Activated CD8-positive, alpha-beta memory T cell treated with anti-CD3 and anti-CD28 coated beads, Interleukin-2, amount 10 ng/mL, durations not matched to agents 7 days and 5 days (primary cell): ENCODE measurements around the gene GMCL1. TPM values are rescaled to one million over a fixed set of nuclear protein-coding genes. Genes with fewer than 3 reads are reported as not detected.
"Not testable (repeated sequence)": the region's sequence is repeated elsewhere in the genome, so short reads cannot be mapped to it uniquely, and the experiment has no call there.

Experiments
- ATAC-seq: fragments of 150-1000 bp; cut with Tn5 transposase; one replicate; pipeline ENCODE4 v1.10.0; 2021; ENCODE audit warnings: moderate library complexity
- CTCF ChIA-PET: fragments of 350-600 bp; sonication (Branson Sonifier 250); formaldehyde crosslinking; loops from one replicate; lab custom pipeline; 2021; ENCODE audit warnings: antibody characterized with exemption; lab: Charles Lee
- DNase-seq: peaks from one replicate; pipeline ENCODE4 v3.0.0-alpha.2; 2020
- H3K27ac Mint-ChIP-seq: one replicate; pipeline ENCODE4 v1.8.0; 2021; ENCODE audit warnings: mild to moderate bottlenecking, mixed read lengths
- H3K27me3 Mint-ChIP-seq: one replicate; pipeline ENCODE4 v1.8.0; 2021; ENCODE audit warnings: mixed read lengths
- H3K36me3 Mint-ChIP-seq: one replicate; pipeline ENCODE4 v1.8.0; 2021; ENCODE audit warnings: mild to moderate bottlenecking, mixed read lengths
- H3K4me1 Mint-ChIP-seq: one replicate; pipeline ENCODE4 v1.8.0; 2021; ENCODE audit warnings: mixed read lengths
- H3K4me3 Mint-ChIP-seq: one replicate; pipeline ENCODE4 v1.8.0; 2021; ENCODE audit warnings: mild to moderate bottlenecking, moderate library complexity, mixed read lengths
- H3K9me3 Mint-ChIP-seq: one replicate; pipeline ENCODE4 v1.8.0; 2022; ENCODE audit warnings: low read depth, mixed read lengths
- total RNA-seq, 2 experiments: library from RNA; stranded (reverse); gene quantifications; one replicate each; pipeline ENCODE4 v1.2.3, GENCODE V29; 2021

GMCL1 gene
- total RNA-seq, 2 experiments from 2014 or later, result 26.5 to 32.6 TPM

- Mint-ChIP-seq H3K9me3 (no peaks in the 10 kb centered on the region), H3K36me3 (peaks cover 6% of the 10 kb centered on the region), H3K4me1 (peaks cover 10% of the 10 kb centered on the region), H3K4me3 (no peak overlapping the region), H3K27ac (no peak overlapping the region), H3K27me3 (no peaks in the 10 kb centered on the region)
- no peak for DNase-seq
- ATAC-seq, result no peak
- CTCF ChIA-PET, result interaction anchor here (1.1 kb wide), 1 partner anchor 12 kb away, joined by 7 read pairs; no protein-coding TSS in a partner anchor
Measured at GRCh38 chr2:69797235-69797634, 32.2 kb upstream of the GMCL1 start.

GRCh38 chr2:69797836-69798289 lies 31.6 kb upstream of the GMCL1 start:
- H3K27ac Mint-ChIP-seq, result no peak overlapping the region
- peaks cover 10% of the 10 kb centered on the region for H3K4me1 Mint-ChIP-seq
- CTCF ChIA-PET, result no interaction called here
- H3K9me3 Mint-ChIP-seq, result no peaks in the 10 kb centered on the region
- H3K4me3 Mint-ChIP-seq, result no peak overlapping the region
- H3K36me3 Mint-ChIP-seq, result peaks cover 6% of the 10 kb centered on the region
- ATAC-seq, result no peak
- no peak for DNase-seq
- no peaks in the 10 kb centered on the region for H3K27me3 Mint-ChIP-seq

- peak; percentile 16 for ATAC-seq
- H3K4me1 Mint-ChIP-seq, result peaks cover 12% of the 10 kb centered on the region
- peaks cover 9% of the 10 kb centered on the region for H3K36me3 Mint-ChIP-seq
- peak overlapping the region; percentile 37 for H3K4me3 Mint-ChIP-seq
- DNase-seq, result no peak
- no peaks in the 10 kb centered on the region for H3K27me3 Mint-ChIP-seq
- CTCF ChIA-PET, result interaction anchor here (1.2 to 3.4 kb wide), 3 partner anchors 8 to 233 kb away, joined by 3 to 21 read pairs (median 4); no protein-coding TSS in a partner anchor
- no peak overlapping the region for H3K27ac Mint-ChIP-seq
- H3K9me3 Mint-ChIP-seq, result no peaks in the 10 kb centered on the region
Measured at GRCh38 chr2:69798290-69798908, 31.1 kb upstream of the GMCL1 start.

- peaks cover 15% of the 10 kb centered on the region for H3K4me1 Mint-ChIP-seq
- H3K9me3 Mint-ChIP-seq, result no peaks in the 10 kb centered on the region
- no peak overlapping the region for H3K27ac Mint-ChIP-seq
- H3K27me3 Mint-ChIP-seq, result no peaks in the 10 kb centered on the region
- DNase-seq (no peak), ATAC-seq (no peak)
- peak overlapping the region; percentile 37 for H3K4me3 Mint-ChIP-seq
- CTCF ChIA-PET, result interaction anchor here (0.5 to 3.4 kb wide), 6 partner anchors 9 to 234 kb away, joined by 3 to 21 read pairs (median 4); no protein-coding TSS in a partner anchor
- peaks cover 11% of the 10 kb centered on the region for H3K36me3 Mint-ChIP-seq
Measured at GRCh38 chr2:69798909-69799526, 30.4 kb upstream of the GMCL1 start.

DNA sequence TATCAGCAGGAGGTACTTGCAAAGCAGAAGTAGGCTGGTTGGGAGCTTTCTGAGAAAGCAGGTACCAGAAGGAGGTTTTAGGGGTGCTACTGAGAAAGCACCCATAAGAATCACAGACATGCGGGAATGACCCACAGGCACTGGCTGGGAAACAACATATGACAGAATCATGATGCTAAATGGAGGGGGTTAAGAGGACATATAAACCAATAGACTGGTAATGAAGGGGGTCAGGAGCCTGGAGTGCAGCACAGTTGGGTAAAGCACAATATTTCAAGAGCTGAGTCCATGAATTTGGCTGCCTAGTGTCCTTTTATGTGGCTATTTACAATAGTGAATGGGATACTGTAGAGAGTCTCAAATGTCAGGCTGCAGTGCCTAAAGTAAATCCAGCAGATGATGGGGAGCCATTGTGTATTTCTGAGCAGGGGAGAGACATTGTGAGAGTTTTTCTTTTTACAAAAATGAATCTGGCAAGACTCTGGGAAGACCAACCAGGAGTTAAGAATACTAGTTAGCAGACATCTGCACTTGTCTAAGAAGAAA lies 27.6 kb upstream of the GMCL1 start:
- no peak for DNase-seq

GRCh38 chr2:69802781-69803367 lies 26.6 kb upstream of the GMCL1 start:
- peaks cover 19% of the 10 kb centered on the region for H3K36me3 Mint-ChIP-seq
- H3K4me3 Mint-ChIP-seq, ATAC-seq, H3K9me3 Mint-ChIP-seq, H3K27ac Mint-ChIP-seq, DNase-seq, H3K27me3 Mint-ChIP-seq: not testable (repeated sequence)
- peaks cover 23% of the 10 kb centered on the region for H3K4me1 Mint-ChIP-seq
- CTCF ChIA-PET, result interaction anchor here (1.0 to 5.5 kb wide), 4 partner anchors 13 to 78 kb away, joined by 3 to 27 read pairs (median 4); partner anchors contain the start of gene ANXA4

More for the DNA sequence above, 27.6 kb upstream of the GMCL1 start:
- no peak overlapping the region for H3K27ac Mint-ChIP-seq
- peaks cover 18% of the 10 kb centered on the region for H3K36me3 Mint-ChIP-seq
- no peak overlapping the region for H3K4me3 Mint-ChIP-seq
- ATAC-seq, result no peak
- H3K9me3 Mint-ChIP-seq, result no peaks in the 10 kb centered on the region
- H3K27me3 Mint-ChIP-seq, result no peaks in the 10 kb centered on the region
- peaks cover 23% of the 10 kb centered on the region for H3K4me1 Mint-ChIP-seq
- CTCF ChIA-PET, result interaction anchor here (3.0 to 5.5 kb wide), 3 partner anchors 15 to 78 kb away, joined by 13 to 27 read pairs (median 21); no protein-coding TSS in a partner anchor

DNA sequence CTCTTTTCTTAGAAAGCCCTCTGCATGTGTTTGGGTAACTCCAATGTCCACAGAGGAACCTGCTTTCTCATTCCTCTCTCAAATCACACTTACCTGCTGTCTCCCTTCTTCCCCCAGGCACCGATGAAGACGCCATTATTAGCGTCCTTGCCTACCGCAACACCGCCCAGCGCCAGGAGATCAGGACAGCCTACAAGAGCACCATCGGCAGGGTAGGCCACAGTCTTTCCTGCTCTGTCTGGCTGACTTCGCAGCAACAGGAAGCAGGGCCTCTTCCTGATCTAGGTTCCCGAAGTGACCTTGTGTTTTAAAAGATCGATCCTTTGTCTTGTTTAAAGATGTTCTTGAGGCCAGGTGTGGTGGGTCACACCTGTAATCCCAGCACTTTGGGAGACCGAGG lies 25.0 kb upstream of the GMCL1 start:
- peaks cover 24% of the 10 kb centered on the region for H3K36me3 Mint-ChIP-seq
- peaks cover 13% of the 10 kb centered on the region for H3K4me1 Mint-ChIP-seq
- H3K27me3 Mint-ChIP-seq, result no peaks in the 10 kb centered on the region
- no peaks in the 10 kb centered on the region for H3K9me3 Mint-ChIP-seq
- ATAC-seq (no peak), DNase-seq (no peak)
- CTCF ChIA-PET, result interaction anchor here (1.1 to 5.5 kb wide), 2 partner anchors 12 to 79 kb away, joined by 3 to 27 read pairs; no protein-coding TSS in a partner anchor
- H3K27ac Mint-ChIP-seq, result peak overlapping the region; percentile 25
- H3K4me3 Mint-ChIP-seq, result no peak overlapping the region

GRCh38 chr2:69805887-69806286 lies 23.6 kb upstream of the GMCL1 start:
- H3K27ac Mint-ChIP-seq, result no peak overlapping the region

GRCh38 chr2:69807821-69808540 lies 21.5 kb upstream of the GMCL1 start:
- DNase-seq (no peak), ATAC-seq (no peak)
- no peaks in the 10 kb centered on the region for H3K27me3 Mint-ChIP-seq
- peaks cover 13% of the 10 kb centered on the region for H3K4me1 Mint-ChIP-seq
- CTCF ChIA-PET, result no interaction called here
- H3K4me3 Mint-ChIP-seq, result no peak overlapping the region
- H3K9me3 Mint-ChIP-seq, result no peaks in the 10 kb centered on the region
- no peak overlapping the region for H3K27ac Mint-ChIP-seq
- peaks cover 27% of the 10 kb centered on the region for H3K36me3 Mint-ChIP-seq

More at GRCh38 chr2:69805887-69806286, 23.6 kb upstream of the GMCL1 start:
- no peak for ATAC-seq
- CTCF ChIA-PET, result interaction anchor here (1.1 to 5.5 kb wide), 2 partner anchors 81 to 429 kb away, joined by 3 to 27 read pairs; no protein-coding TSS in a partner anchor
- Mint-ChIP-seq H3K9me3 (no peaks in the 10 kb centered on the region), H3K4me3 (no peak overlapping the region), H3K36me3 (peaks cover 25% of the 10 kb centered on the region), H3K4me1 (peaks cover 13% of the 10 kb centered on the region), H3K27me3 (no peaks in the 10 kb centered on the region)
- DNase-seq, result no peak

DNA sequence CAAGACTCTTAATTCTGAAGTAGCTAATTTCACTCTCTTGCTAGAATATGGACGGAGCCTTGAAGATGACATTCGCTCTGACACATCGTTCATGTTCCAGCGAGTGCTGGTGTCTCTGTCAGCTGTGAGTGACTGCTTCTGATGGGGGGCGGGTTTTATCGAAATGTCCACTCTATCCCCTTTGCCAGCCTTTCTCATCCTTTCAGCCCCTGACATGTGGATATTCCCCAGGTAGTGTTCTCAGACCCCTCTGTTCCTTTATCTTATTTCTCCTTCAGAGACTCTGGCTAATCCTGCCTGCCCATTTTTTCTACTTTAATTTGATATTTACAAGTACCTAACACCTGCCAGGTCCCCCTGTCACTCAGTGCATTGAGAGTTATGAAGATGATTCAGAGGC lies 18.9 kb upstream of the GMCL1 start:
- peaks cover 19% of the 10 kb centered on the region for H3K36me3 Mint-ChIP-seq
- H3K4me1 Mint-ChIP-seq, result no peaks in the 10 kb centered on the region
- no peak for ATAC-seq
- no peak for DNase-seq
- no peaks in the 10 kb centered on the region for H3K9me3 Mint-ChIP-seq
- H3K4me3 Mint-ChIP-seq, result no peak overlapping the region
- no peak overlapping the region for H3K27ac Mint-ChIP-seq
- CTCF ChIA-PET, result interaction anchor here (13.8 kb wide), 1 partner anchor 85 kb away, joined by 248 read pairs; no protein-coding TSS in a partner anchor
- H3K27me3 Mint-ChIP-seq, result no peaks in the 10 kb centered on the region

DNA sequence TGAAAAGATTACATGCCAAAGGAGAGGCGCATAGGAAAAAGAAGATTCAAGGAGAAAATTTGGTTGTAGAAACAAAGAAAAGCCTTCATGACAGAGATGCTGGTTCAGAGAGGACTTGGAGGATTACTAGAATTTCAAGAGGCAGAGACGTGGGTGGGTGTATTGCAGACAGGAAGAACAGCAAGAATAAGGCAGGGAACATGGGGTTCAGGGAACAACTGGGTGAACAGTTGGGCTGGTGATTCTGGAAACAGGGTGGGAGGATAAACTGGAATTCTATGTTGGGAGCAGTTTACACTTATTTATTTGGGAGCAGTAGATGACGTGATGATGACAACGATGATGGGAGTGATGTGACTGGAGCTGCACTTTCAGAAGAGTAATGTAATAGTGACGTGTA lies 18.4 kb upstream of the GMCL1 start:
- DNase-seq, result no peak
- no peak for ATAC-seq
- Mint-ChIP-seq H3K36me3 (peaks cover 19% of the 10 kb centered on the region), H3K27ac (no peak overlapping the region), H3K27me3 (no peaks in the 10 kb centered on the region), H3K9me3 (no peaks in the 10 kb centered on the region), H3K4me3 (no peak overlapping the region), H3K4me1 (no peaks in the 10 kb centered on the region)
- CTCF ChIA-PET, result interaction anchor here (13.8 kb wide), 1 partner anchor 86 kb away, joined by 248 read pairs; no protein-coding TSS in a partner anchor

DNA sequence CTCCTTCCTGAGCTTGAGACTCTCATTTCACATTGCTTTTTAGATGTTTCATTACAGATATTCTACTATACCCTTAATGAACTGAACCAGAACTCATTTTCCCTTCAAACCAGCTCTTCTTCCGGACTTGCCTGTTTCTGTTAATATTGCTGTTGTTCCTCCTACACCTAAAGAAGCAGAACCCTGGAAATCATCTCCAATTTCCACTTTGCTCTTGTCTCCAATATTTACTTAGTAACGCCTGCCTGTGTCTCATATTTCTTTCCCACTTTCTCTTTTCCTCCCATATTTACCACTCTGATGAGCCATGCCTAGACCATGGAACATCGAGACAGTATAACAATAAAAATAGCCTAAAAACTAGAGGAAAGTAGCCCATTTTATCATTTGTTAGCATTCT lies 17.9 kb upstream of the GMCL1 start:
- Mint-ChIP-seq H3K9me3 (no peaks in the 10 kb centered on the region), H3K4me3 (no peak overlapping the region), H3K27ac (no peak overlapping the region), H3K4me1 (peaks cover 3% of the 10 kb centered on the region), H3K36me3 (peaks cover 19% of the 10 kb centered on the region), H3K27me3 (no peaks in the 10 kb centered on the region)
- no peak for DNase-seq
- ATAC-seq, result no peak
- CTCF ChIA-PET, result interaction anchor here (0.9 to 13.8 kb wide), 2 partner anchors 15 to 86 kb away, joined by 3 to 248 read pairs; no protein-coding TSS in a partner anchor
